RWPE1 (cell line): Measurements from ENCODE around the gene KCTD12.

Experiments used
- CTCF ChIA-PET: fragments of 350-600 bp; sonication (Branson Sonifier 250); formaldehyde crosslinking; extraction: SDS; loops from one replicate; lab custom pipeline; 2021; lab: Yijun Ruan, JAX
- POLR2A ChIA-PET: fragments of 400-600 bp; formaldehyde crosslinking; extraction: SDS; loops from one replicate; lab custom pipeline; 2020; ENCODE audit warnings: antibody characterized with exemption; ENCODE audit not compliant: low non-redundant PET; lab: Yijun Ruan, JAX
- DNase-seq: peaks from one replicate; pipeline ENCODE4 v3.0.0; 2012; ENCODE audit warnings: low spot score
- H3K27ac ChIP-seq: fragments of 450-650 bp; 2 replicates; pipeline ENCODE4 v1.5.1; 2017
- TF ChIP-seq, protein P1 (sequence below): fragments of 450-650 bp; conservative IDR thresholded peaks from 2 replicates; pipeline ENCODE4 v1.5.1; 2017; ENCODE audit warnings: low read depth, mild to moderate bottlenecking

The KCTD12 gene

GRCh38 chr13:76884186-76884906 is 1.9 kb downstream of the KCTD12 start:
- ChIA-PET CTCF (interaction anchor here (0.6 to 2.0 kb wide), 8 partner anchors 11 to 1014 kb away, joined by 3 to 9 read pairs (median 4); no protein-coding TSS in a partner anchor), POLR2A (no interaction called here)
- DNase-seq: peak; percentile 39
- TF ChIP-seq, protein P1, sequence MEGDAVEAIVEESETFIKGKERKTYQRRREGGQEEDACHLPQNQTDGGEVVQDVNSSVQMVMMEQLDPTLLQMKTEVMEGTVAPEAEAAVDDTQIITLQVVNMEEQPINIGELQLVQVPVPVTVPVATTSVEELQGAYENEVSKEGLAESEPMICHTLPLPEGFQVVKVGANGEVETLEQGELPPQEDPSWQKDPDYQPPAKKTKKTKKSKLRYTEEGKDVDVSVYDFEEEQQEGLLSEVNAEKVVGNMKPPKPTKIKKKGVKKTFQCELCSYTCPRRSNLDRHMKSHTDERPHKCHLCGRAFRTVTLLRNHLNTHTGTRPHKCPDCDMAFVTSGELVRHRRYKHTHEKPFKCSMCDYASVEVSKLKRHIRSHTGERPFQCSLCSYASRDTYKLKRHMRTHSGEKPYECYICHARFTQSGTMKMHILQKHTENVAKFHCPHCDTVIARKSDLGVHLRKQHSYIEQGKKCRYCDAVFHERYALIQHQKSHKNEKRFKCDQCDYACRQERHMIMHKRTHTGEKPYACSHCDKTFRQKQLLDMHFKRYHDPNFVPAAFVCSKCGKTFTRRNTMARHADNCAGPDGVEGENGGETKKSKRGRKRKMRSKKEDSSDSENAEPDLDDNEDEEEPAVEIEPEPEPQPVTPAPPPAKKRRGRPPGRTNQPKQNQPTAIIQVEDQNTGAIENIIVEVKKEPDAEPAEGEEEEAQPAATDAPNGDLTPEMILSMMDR: peak; percentile 53
- peak overlapping the region; percentile 91 for H3K27ac ChIP-seq

GRCh38 chr13:76883236-76883635 is 3.0 kb downstream of the KCTD12 start:
- no peak overlapping the region for H3K27ac ChIP-seq
- no peak for DNase-seq
- ChIA-PET CTCF (no interaction called here), POLR2A (no interaction called here)
- TF ChIP-seq, protein P1: no peak

DNA sequence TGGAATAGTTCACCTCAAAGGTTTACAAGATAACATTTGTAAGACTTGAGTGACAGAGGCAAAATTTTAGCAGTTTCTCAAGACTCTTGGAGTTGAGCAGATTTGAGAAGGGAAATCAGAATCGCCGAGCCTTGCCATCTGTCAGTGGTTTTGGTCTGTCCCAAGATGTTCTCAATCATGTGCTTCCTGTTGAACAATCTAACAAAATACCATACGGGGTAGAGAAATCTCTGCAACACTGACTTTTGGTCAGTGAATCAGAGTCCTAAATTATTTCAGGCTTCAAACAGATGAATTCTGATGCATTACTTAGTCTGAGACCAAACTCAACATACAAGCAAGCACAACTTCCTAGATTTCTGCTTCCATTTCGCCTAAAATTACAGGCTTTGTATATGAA is 3.8 kb downstream of the KCTD12 start:
- no peak for DNase-seq
- POLR2A ChIA-PET: no interaction called here

GRCh38 chr13:76879883-76880270 is 6.3 kb downstream of the KCTD12 start:
- ChIA-PET CTCF (interaction anchor here (0.6 to 0.8 kb wide), 2 partner anchors 23 to 189 kb away, joined by 3 to 4 read pairs; no protein-coding TSS in a partner anchor), POLR2A (interaction anchor here (0.6 kb wide), 1 partner anchor 1291 kb away, joined by 3 read pairs; no protein-coding TSS in a partner anchor)
- no peak overlapping the region for H3K27ac ChIP-seq
- DNase-seq: no peak
- TF ChIP-seq, protein P1: no peak

More for the DNA sequence above, 3.8 kb downstream of the KCTD12 start:
- TF ChIP-seq, protein P1: no peak
- CTCF ChIA-PET: no interaction called here
- H3K27ac ChIP-seq: no peak overlapping the region

DNA sequence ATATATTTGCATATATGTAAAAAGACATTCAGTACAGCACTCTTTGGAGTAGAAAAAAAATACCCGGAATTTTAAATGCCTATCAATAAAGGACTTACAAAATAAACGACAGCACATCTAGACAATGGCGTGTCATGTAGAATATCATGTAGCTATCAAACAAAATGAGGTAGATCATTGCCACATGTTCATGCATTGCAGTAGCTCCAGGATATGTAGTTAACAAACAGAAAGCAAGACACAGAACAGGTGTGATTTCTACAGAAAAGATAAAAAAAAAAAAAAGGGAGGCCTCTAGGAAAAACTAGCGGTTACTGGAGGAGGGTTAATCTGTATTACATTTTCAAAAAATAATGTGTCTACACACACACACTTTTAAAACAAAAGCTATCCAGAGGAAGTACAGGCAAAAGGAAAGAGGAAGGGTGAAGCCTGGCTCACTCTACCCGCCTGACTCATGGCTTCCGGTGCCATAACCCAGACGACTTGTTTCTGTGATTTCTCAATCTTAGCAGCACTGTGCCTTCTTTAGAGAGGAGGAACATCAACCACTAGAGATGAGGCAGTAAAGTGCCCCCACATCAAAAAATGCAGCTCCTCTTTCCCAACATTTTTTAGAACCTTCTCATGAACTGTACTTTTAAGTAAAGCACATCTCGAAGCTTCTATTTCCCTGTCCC is 6.9 kb downstream of the KCTD12 start:
- ChIA-PET POLR2A (interaction anchor here (0.6 kb wide), 1 partner anchor 1290 kb away, joined by 3 read pairs; no protein-coding TSS in a partner anchor), CTCF (interaction anchor here (0.6 to 0.8 kb wide), 2 partner anchors 23 to 188 kb away, joined by 3 to 4 read pairs; no protein-coding TSS in a partner anchor)
- H3K27ac ChIP-seq: no peak overlapping the region
- TF ChIP-seq, protein P1: no peak
- peak; percentile 57 for DNase-seq

GRCh38 chr13:76878043-76878442 is 8.2 kb downstream of the KCTD12 start:
- CTCF ChIA-PET: no interaction called here
- H3K27ac ChIP-seq: no peak overlapping the region
- DNase-seq: no peak
- TF ChIP-seq, protein P1: no peak
- POLR2A ChIA-PET: no interaction called here
